DND-41 (cell line): ENCODE data around the gene F11.

ENCODE experiments used
- CTCF ChIP-seq: IDR thresholded peaks from 2 replicates; pipeline ENCODE4 v1.5.1; 2012; ENCODE audit warnings: borderline replicate concordance, low read length, moderate library complexity, mild to moderate bottlenecking; ENCODE audit not compliant: poor library complexity, severe bottlenecking; ENCODE audit errors: extremely low read depth
- EZH2 ChIP-seq: IDR thresholded peaks from 3 replicates; pipeline ENCODE4 v1.6.1; 2012; ENCODE audit warnings: borderline replicate concordance, low read depth, mild to moderate bottlenecking, moderate library complexity, low read length, inconsistent platforms; ENCODE audit not compliant: severe bottlenecking

GRCh38 chr4:186240848-186241491, 25.0 kb upstream of the F11 start:
- TF ChIP-seq CTCF (no peak), EZH2 (no peak)
